ENCODE measurements around the gene ADGRG3.

GRCh38 chr16:57621521-57622271 lies 46.4 kb upstream of the ADGRG3 start:
- no peak for TF ChIP-seq POLR2A (IDR thresholded peaks at IDR 0.05)
- no peak for TF ChIP-seq CTCF (IDR thresholded peaks at IDR 0.05)
